Measurements from ENCODE around the gene MPZL2. TPM values are rescaled to one million over a fixed set of nuclear protein-coding genes. Genes with fewer than 3 reads are reported as not detected.

MPZL2 gene
- total and polyA plus RNA-seq, 10 of the 15 experiments (the other 5 are each of a cell fraction or from before 2014, with no cell fraction given), result 0.81 to 4.8 (median 3.1) TPM

GRCh38 chr11:118265954-118266353, 1.9 kb upstream of the MPZL2 start:
- Histone ChIP-seq H3K79me2 (ENCODE audit: control insufficient read depth, insufficient read depth, low read length) (no peaks in the 10 kb centered on the region), H3K27me3 (replicated peaks in 1 of 2; ENCODE audit: control insufficient read depth in 2 of 2, insufficient read depth in 2 of 2, low read length in 1 of 2) (peaks cover 0 to 11% of the 10 kb centered on the region in 2 experiments; a peak in 1 of 4 replicates), H3K9me3 (replicated peaks; ENCODE audit: control insufficient read depth, insufficient read depth, low read length) (no peaks in the 10 kb centered on the region), H2AFZ (ENCODE audit: control insufficient read depth, low read depth, low read length) (no peak overlapping the region), H3K4me1 (ENCODE audit: control insufficient read depth, insufficient read depth, low read length) (peaks cover 9% of the 10 kb centered on the region), H4K20me1 (ENCODE audit: control insufficient read depth, insufficient read depth) (no peaks in the 10 kb centered on the region), H3K27ac (ENCODE audit: control insufficient read depth, insufficient read depth) (no peak overlapping the region), H3K9ac (ENCODE audit: control insufficient read depth, insufficient read depth, low read length) (no peak overlapping the region), H3K4me2 (ENCODE audit: control insufficient read depth, insufficient read depth) (no peak overlapping the region), H3K4me3 (no peak overlapping the region), H3K36me3 (ENCODE audit: control insufficient read depth in 2 of 2, insufficient read depth in 2 of 2, low read length in 1 of 2) (no peaks in the 10 kb centered on the region)
- FAIRE-seq (no peak), DNase-seq (ENCODE audit: low read depth, low spot score) (no peak), ATAC-seq (no peak)
- POLR2A ChIA-PET, result no interaction called here
- CTCF ChIA-PET, result interaction anchor here (0.7 to 5.3 kb wide), 5 partner anchors 9 to 67 kb away, joined by 3 to 35 read pairs (median 4); no protein-coding TSS in a partner anchor
- RAD21 ChIA-PET (ENCODE audit: unreplicated experiment), result interaction anchor here (1.4 kb wide), 1 partner anchor 67 kb away, joined by 5 read pairs; no protein-coding TSS in a partner anchor
- in situ Hi-C loops (cut with MboI) (no loop called here), intact Hi-C loops (cut with micrococcal nuclease; ENCODE audit: unreplicated experiment) (no loop called here)
- SMC1A ChIA-PET (ENCODE audit: uncharacterized antibody, unreplicated experiment), result interaction anchor here (0.7 to 10.2 kb wide), 9 partner anchors 10 to 120 kb away, joined by 3 to 56 read pairs (median 3); partner anchors contain the start of gene MPZL3
- 0% methylated on average over 1 of the region's 1 CpG for WGBS (ENCODE audit: insufficient coverage, insufficient replicate concordance, low lambda C conversion rate, missing lambda C conversion rate)
- BruUV-seq (replicated peaks), result no TSS peak
- TF ChIP-seq IKZF2 (IDR thresholded peaks at IDR 0.05) (no peak), HDAC6 (IDR thresholded peaks at IDR 0.05; ENCODE audit: unreplicated experiment) (no peak), REST (IDR thresholded peaks at IDR 0.05; ENCODE audit: low read depth, low read length) (no peak), ZSCAN29 (IDR thresholded peaks at IDR 0.05) (no peak), NFYA (IDR thresholded peaks at IDR 0.05; ENCODE audit: borderline replicate concordance, low read depth, low read length) (no peak), CBFB (IDR thresholded peaks at IDR 0.05; ENCODE audit: low read depth) (no peak), ASH2L (IDR thresholded peaks at IDR 0.05; ENCODE audit: borderline replicate concordance, low read depth) (no peak), SMAD5 (IDR thresholded peaks at IDR 0.05; ENCODE audit: low read depth) (no peak), MYB (IDR thresholded peaks at IDR 0.05; ENCODE audit: borderline replicate concordance, low read depth, low read length) (no peak), JUND (IDR thresholded peaks at IDR 0.05; ENCODE audit: low read depth, low read length) (no peak), ZBTB11 (CRISPR knock-in tag; IDR thresholded peaks at IDR 0.05) (no peak), ZNF217 (IDR thresholded peaks at IDR 0.05) (no peak), NRF1 (conservative IDR thresholded peaks at IDR 0.05; ENCODE audit: low read depth, low read length) (no peak), TAF1 (IDR thresholded peaks at IDR 0.05; ENCODE audit: borderline replicate concordance, low read depth, low read length) (no peak), SMAD1 (IDR thresholded peaks at IDR 0.05; ENCODE audit: low read depth, partially characterized antibody) (no peak), EED (IDR thresholded peaks at IDR 0.05; ENCODE audit: low read depth) (no peak)

All from GM12878 (cell line).